SK-N-MC (cell line): ENCODE results near the gene ICAM2.

Experiments used
- EZH2 ChIP-seq: fragments of 200-600 bp; sonication (generic); IDR thresholded peaks from one replicate; pipeline ENCODE4 v1.6.1; 2017; ENCODE audit warnings: antibody characterized with exemption
- POLR2AphosphoS5 ChIP-seq: IDR thresholded peaks from 2 replicates; pipeline ENCODE4 v1.6.1; 2012; ENCODE audit warnings: mild to moderate bottlenecking, low read depth, low read length, borderline replicate concordance

GRCh38 chr17:64040206-64040605 is 19.8 kb upstream of the ICAM2 start:
- TF ChIP-seq POLR2AphosphoS5 (no peak), EZH2 (no peak)
